Caco-2 (cell line): Measurements from ENCODE around the gene CABP7. TPM values are rescaled to one million over a fixed set of nuclear protein-coding genes. Genes with fewer than 3 reads are reported as not detected.

Experiments
- BruUV-seq: library from RNA; stranded (reverse); fragments of 400-500 nt; replicated peaks from 2 replicates; lab custom pipeline; 2021; lab: Mats Ljungman, UMichigan
- CTCF ChIA-PET: fragments of 300-600 bp; sonication (Branson Sonifier 250); formaldehyde crosslinking; loops from one replicate; lab custom pipeline; 2022; ENCODE audit warnings: antibody characterized with exemption; lab: Charles Lee
- POLR2A ChIA-PET: fragments of 300-600 bp; sonication (Branson Sonifier 250); formaldehyde crosslinking; loops from one replicate; lab custom pipeline; 2022; ENCODE audit warnings: antibody characterized with exemption; lab: Charles Lee
- DNase-seq, 2 experiments: peaks; one replicate each; pipeline versions ENCODE4 v3.0.0 to v3.0.0-alpha.2; 2020 to 2022
- H3K27me3 ChIP-seq: replicated peaks from 2 replicates; pipeline ENCODE4 v1.6.0; 2011; ENCODE audit warnings: low read length; ENCODE audit not compliant: control insufficient read depth, insufficient read depth
- H3K36me3 ChIP-seq: 2 replicates; pipeline ENCODE4 v1.5.1; 2011; ENCODE audit warnings: low read length; ENCODE audit not compliant: control insufficient read depth, insufficient read depth
- H3K4me1 ChIP-seq: fragments of 250-450 bp; sonication (Bioruptor Pico); 2 replicates; pipeline ENCODE4 v1.5.1; 2020; ENCODE audit warnings: mild to moderate bottlenecking
- H3K4me3 ChIP-seq: 2 replicates; pipeline ENCODE4 v1.5.1; 2011; ENCODE audit warnings: low read depth, mild to moderate bottlenecking, control low read depth, low read length
- H3K9me3 ChIP-seq: fragments of 250-450 bp; sonication (Bioruptor Pico); 2 replicates; pipeline ENCODE4 v1.5.1; 2020; ENCODE audit warnings: mild to moderate bottlenecking, moderate library complexity
- H3K27ac Mint-ChIP-seq: one replicate; pipeline ENCODE4 v1.8.0; 2022; ENCODE audit warnings: mixed read lengths; ENCODE audit not compliant: unreplicated experiment
- H3K27me3 Mint-ChIP-seq: one replicate; pipeline ENCODE4 v1.8.0; 2022; ENCODE audit warnings: mixed read lengths; ENCODE audit not compliant: insufficient read depth, unreplicated experiment
- H3K36me3 Mint-ChIP-seq: one replicate; pipeline ENCODE4 v1.8.0; 2022; ENCODE audit warnings: mild to moderate bottlenecking, mixed read lengths; ENCODE audit not compliant: insufficient read depth, unreplicated experiment
- H3K4me1 Mint-ChIP-seq: one replicate; pipeline ENCODE4 v1.8.0; 2022; ENCODE audit warnings: low read depth, mixed read lengths; ENCODE audit not compliant: unreplicated experiment
- H3K4me3 Mint-ChIP-seq: one replicate; pipeline ENCODE4 v1.8.0; 2022; ENCODE audit warnings: mild to moderate bottlenecking, moderate library complexity, mixed read lengths; ENCODE audit not compliant: unreplicated experiment
- H3K9me3 Mint-ChIP-seq: one replicate; pipeline ENCODE4 v1.8.0; 2022; ENCODE audit warnings: mixed read lengths; ENCODE audit not compliant: unreplicated experiment
- CTCF ChIP-seq, 2 experiments: fragments of 200-600 bp in 1 of 2; IDR thresholded peaks; 1 replicate in 1 of 2; 2 replicates in 1 of 2; pipeline versions ENCODE4 v1.5.1 to v1.8.0; 2011 to 2022; ENCODE audit warnings: antibody characterized with exemption in 1 of 2, control low read depth in 1 of 2, inconsistent platforms in 1 of 2, low read depth in 1 of 2, low read length in 1 of 2, mild to moderate bottlenecking in 1 of 2, moderate library complexity in 1 of 2; ENCODE audit not compliant: insufficient read depth in 1 of 2, severe bottlenecking in 1 of 2, unreplicated experiment in 1 of 2
- intact Hi-C: fragments of 100-400 bp; cut with micrococcal nuclease; formaldehyde crosslinking; loops from one replicate; pipeline ENCODE4 v1.10.0; 2022; ENCODE audit not compliant: unreplicated experiment
- total RNA-seq: library from RNA; stranded (reverse); gene quantifications from 2 replicates; pipeline ENCODE4 v1.2.3, GENCODE V29; 2022

CABP7 gene
- total RNA-seq, 1 experiment from 2014 or later = not detected

- H3K4me1 ChIP-seq = peaks cover 16% of the 10 kb centered on the region; the same call in 1 of the 2 replicates
- Mint-ChIP-seq H3K36me3 (no peaks in the 10 kb centered on the region), H3K27ac (peak overlapping the region; percentile 24), H3K4me3 (peak overlapping the region; percentile 6), H3K4me1 (peaks cover 13% of the 10 kb centered on the region), H3K9me3 (no peaks in the 10 kb centered on the region), H3K27me3 (no peaks in the 10 kb centered on the region)
- H3K9me3 ChIP-seq = no peaks in the 10 kb centered on the region
- intact Hi-C loops = no loop called here
- H3K4me3 ChIP-seq = no peak overlapping the region
- DNase-seq = peak; percentile 23 to 56
- BruUV-seq = no TSS peak
- no peaks in the 10 kb centered on the region for H3K36me3 ChIP-seq
- TF ChIP-seq CTCF (IDR thresholded peaks at IDR 0.05; ENCODE audit: insufficient read depth in 1 of 2, low read depth in 1 of 2, low read length in 1 of 2, severe bottlenecking in 1 of 2, unreplicated experiment in 1 of 2) = no peak
- no peaks in the 10 kb centered on the region for H3K27me3 ChIP-seq
- POLR2A ChIA-PET = interaction anchor here (0.7 kb wide), 1 partner anchor 19 kb away, joined by 4 read pairs; the partner anchor contains the start of genes UQCR10 and ZMAT5
- CTCF ChIA-PET = interaction anchor here (0.6 to 1.4 kb wide), 3 partner anchors 257 to 637 kb away, joined by 3 to 6 read pairs (median 4); no protein-coding TSS in a partner anchor
Observed at GRCh38 chr22:29748248-29748893, 28.6 kb downstream of the CABP7 start.

DNA sequence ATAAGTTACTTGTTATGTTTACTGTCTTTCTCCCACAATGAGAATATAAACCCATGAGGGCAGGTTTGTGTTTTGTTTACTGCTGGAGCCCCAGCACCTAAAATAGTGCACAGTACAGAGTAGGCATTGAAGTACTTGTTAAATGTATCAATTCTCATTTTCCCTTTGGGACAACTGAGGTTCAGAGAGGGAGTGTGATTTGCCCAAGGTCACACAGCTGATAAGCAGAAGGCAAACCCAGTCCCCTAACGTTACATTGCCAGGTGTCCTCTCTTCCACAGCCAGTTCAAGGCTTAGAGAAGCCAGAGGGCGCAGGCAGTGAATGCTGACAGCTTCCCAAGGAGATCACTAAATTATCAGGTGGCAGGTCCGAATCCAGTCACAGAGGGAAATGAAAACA, 30.2 kb downstream of the CABP7 start:
- no peak overlapping the region for H3K27ac Mint-ChIP-seq

More for the DNA sequence above, 30.2 kb downstream of the CABP7 start:
- no peak for TF ChIP-seq CTCF (IDR thresholded peaks at IDR 0.05; ENCODE audit: insufficient read depth in 1 of 2, low read depth in 1 of 2, low read length in 1 of 2, severe bottlenecking in 1 of 2, unreplicated experiment in 1 of 2)
- Mint-ChIP-seq H3K36me3 (no peaks in the 10 kb centered on the region), H3K4me3 (no peak overlapping the region), H3K4me1 (peaks cover 13% of the 10 kb centered on the region), H3K27me3 (no peaks in the 10 kb centered on the region), H3K9me3 (no peaks in the 10 kb centered on the region)
- ChIA-PET CTCF (interaction anchor here (0.6 kb wide), 1 partner anchor 12 kb away, joined by 3 read pairs; no protein-coding TSS in a partner anchor), POLR2A (no interaction called here)
- no peak for DNase-seq
- H3K4me1 ChIP-seq = peaks cover 16% of the 10 kb centered on the region; the same call in 1 of the 2 replicates
- intact Hi-C loops = no loop called here
- BruUV-seq = no TSS peak
- H3K4me3 ChIP-seq = no peak overlapping the region
- H3K36me3 ChIP-seq = no peaks in the 10 kb centered on the region
- no peaks in the 10 kb centered on the region for H3K27me3 ChIP-seq
- no peaks in the 10 kb centered on the region for H3K9me3 ChIP-seq
